HepG2 (cell line): Measurements from ENCODE around the gene SFR1. TPM values are rescaled to one million over a fixed set of nuclear protein-coding genes. Genes with fewer than 3 reads are reported as not detected.

ENCODE experiments used
- DDIT3 ChIP-seq: sonication (generic); formaldehyde crosslinking; IDR thresholded peaks from 2 replicates; pipeline ENCODE4 v1.4.0; 2020; ENCODE audit warnings: mild to moderate bottlenecking, missing genetic modification reagents
- DMAP1 ChIP-seq: IDR thresholded peaks from 2 replicates; pipeline ENCODE4 v1.6.1; 2016
- FOSL2 ChIP-seq: sonication (generic); formaldehyde crosslinking; IDR thresholded peaks from 2 replicates; pipeline ENCODE4 v1.4.0; 2020; ENCODE audit warnings: missing genetic modification reagents
- FOXO4 ChIP-seq: sonication (generic); formaldehyde crosslinking; conservative IDR thresholded peaks from 2 replicates; pipeline ENCODE4 v1.8.1; 2023; ENCODE audit warnings: missing genetic modification reagents
- MED13 ChIP-seq: sonication (generic); formaldehyde crosslinking; IDR thresholded peaks from 2 replicates; pipeline ENCODE4 v1.5.0; 2020; ENCODE audit warnings: missing genetic modification reagents
- MIER2 ChIP-seq: IDR thresholded peaks from 2 replicates; pipeline ENCODE4 v1.6.1; 2016; ENCODE audit warnings: missing biosample characterization, missing genetic modification reagents
- MIER3 ChIP-seq: IDR thresholded peaks from 2 replicates; pipeline ENCODE4 v1.6.1; 2016; ENCODE audit warnings: missing compliant biosample characterization, borderline replicate concordance
- NFKB2 ChIP-seq: sonication (generic); formaldehyde crosslinking; IDR thresholded peaks from 2 replicates; pipeline ENCODE4 v1.4.0; 2020; ENCODE audit warnings: missing genetic modification reagents, borderline replicate concordance
- NR1H2 ChIP-seq: sonication (generic); formaldehyde crosslinking; IDR thresholded peaks from 2 replicates; pipeline ENCODE4 v1.8.1; 2022; ENCODE audit warnings: low read depth, missing genetic modification reagents, borderline replicate concordance
- PRMT3 ChIP-seq: sonication (generic); formaldehyde crosslinking; IDR thresholded peaks from 2 replicates; pipeline ENCODE4 v1.8.1; 2022; ENCODE audit warnings: low read depth, mild to moderate bottlenecking, moderate library complexity, missing genetic modification reagents, borderline replicate concordance
- SAP130 ChIP-seq: IDR thresholded peaks from 2 replicates; pipeline ENCODE4 v1.6.1; 2016; ENCODE audit warnings: low read depth
- SNAPC2 ChIP-seq: sonication (generic); formaldehyde crosslinking; IDR thresholded peaks from 2 replicates; pipeline ENCODE4 v1.8.1; 2022; ENCODE audit warnings: mild to moderate bottlenecking, missing genetic modification reagents
- TRIM22 ChIP-seq: fragments of 450-650 bp; IDR thresholded peaks from 2 replicates; pipeline ENCODE4 v1.6.1; 2017
- XBP1 ChIP-seq: sonication (generic); formaldehyde crosslinking; IDR thresholded peaks from 2 replicates; pipeline ENCODE4 v1.5.0; 2020; ENCODE audit warnings: missing genetic modification reagents
- ZFP41 ChIP-seq: sonication (generic); formaldehyde crosslinking; IDR thresholded peaks from 2 replicates; pipeline ENCODE4 v1.4.0; 2020; ENCODE audit warnings: mild to moderate bottlenecking, missing genetic modification reagents, borderline replicate concordance
- ZNF101 ChIP-seq: sonication (generic); formaldehyde crosslinking; IDR thresholded peaks from 2 replicates; pipeline ENCODE4 v1.4.0; 2020; ENCODE audit warnings: mild to moderate bottlenecking, low read depth, missing genetic modification reagents, borderline replicate concordance
- ZNF260 ChIP-seq: sonication (generic); formaldehyde crosslinking; IDR thresholded peaks from 2 replicates; pipeline ENCODE4 v1.4.0; 2020; ENCODE audit warnings: missing genetic modification reagents, low read depth, mild to moderate bottlenecking, borderline replicate concordance
- ZNF333 ChIP-seq: sonication (generic); formaldehyde crosslinking; IDR thresholded peaks from 2 replicates; pipeline ENCODE4 v1.4.0; 2020; ENCODE audit warnings: mild to moderate bottlenecking, missing genetic modification reagents, borderline replicate concordance
- ZNF343 ChIP-seq: sonication (generic); formaldehyde crosslinking; IDR thresholded peaks from 2 replicates; pipeline ENCODE4 v1.4.0; 2020; ENCODE audit warnings: mild to moderate bottlenecking, missing genetic modification reagents
- ZNF382 ChIP-seq: sonication (generic); formaldehyde crosslinking; IDR thresholded peaks from 2 replicates; pipeline ENCODE4 v1.5.0; 2020; ENCODE audit warnings: missing genetic modification reagents, mild to moderate bottlenecking, borderline replicate concordance
- ZNF460 ChIP-seq: sonication (generic); formaldehyde crosslinking; IDR thresholded peaks from 2 replicates; pipeline ENCODE4 v1.5.1; 2020; ENCODE audit warnings: missing genetic modification reagents, mild to moderate bottlenecking, borderline replicate concordance
- ZNF577 ChIP-seq: sonication (generic); formaldehyde crosslinking; IDR thresholded peaks from 2 replicates; pipeline ENCODE4 v1.4.0; 2020; ENCODE audit warnings: mild to moderate bottlenecking, low read depth, missing genetic modification reagents, borderline replicate concordance
- ZNF619 ChIP-seq: sonication (generic); formaldehyde crosslinking; IDR thresholded peaks from 2 replicates; pipeline ENCODE4 v1.4.0; 2020; ENCODE audit warnings: mild to moderate bottlenecking, missing genetic modification reagents
- ZNF891 ChIP-seq: sonication (generic); formaldehyde crosslinking; IDR thresholded peaks from 2 replicates; pipeline ENCODE4 v1.5.0; 2020; ENCODE audit warnings: mild to moderate bottlenecking, missing genetic modification reagents
- polyA plus RNA-seq, 8 experiments: library from polyadenylated mRNA; depleted of rRNA in 3 of 8; stranded (reverse) in 7 of 8; unstranded in 1 of 8; fragments of >200 nt; fragmentation: Illumina TruSeq in 4 of 8; extraction: Trizol in 4 of 8; gene quantifications; 2 replicates each; pipeline versions ENCODE4 v1.2.1 to v1.2.3, GENCODE V29; 2011 to 2016; ENCODE audit warnings: low read depth in 4 of 8, missing spikeins in 1 of 8, mixed read lengths in 1 of 8; ENCODE audit not compliant: insufficient read depth in 1 of 8
- total RNA-seq, 5 experiments: library from RNA; depleted of rRNA; stranded (reverse); fragments of >200 nt; fragmentation: Illumina TruSeq; extraction: Trizol; gene quantifications; 2 replicates each; pipeline ENCODE4 v1.2.3, GENCODE V29; 2016; ENCODE audit warnings: low read depth in 1 of 5
- TF ChIP-seq, protein P1 (sequence below): sonication (generic); formaldehyde crosslinking; IDR thresholded peaks from 2 replicates; pipeline ENCODE4 v1.4.0; 2020; ENCODE audit warnings: missing genetic modification reagents; ENCODE audit errors: not compliant biosample characterization

The SFR1 gene
- total and polyA plus RNA-seq, 2 of the 13 experiments (the other 11 are each of a cell fraction or from before 2014, with no cell fraction given): 2.2 to 6.1 TPM

DNA sequence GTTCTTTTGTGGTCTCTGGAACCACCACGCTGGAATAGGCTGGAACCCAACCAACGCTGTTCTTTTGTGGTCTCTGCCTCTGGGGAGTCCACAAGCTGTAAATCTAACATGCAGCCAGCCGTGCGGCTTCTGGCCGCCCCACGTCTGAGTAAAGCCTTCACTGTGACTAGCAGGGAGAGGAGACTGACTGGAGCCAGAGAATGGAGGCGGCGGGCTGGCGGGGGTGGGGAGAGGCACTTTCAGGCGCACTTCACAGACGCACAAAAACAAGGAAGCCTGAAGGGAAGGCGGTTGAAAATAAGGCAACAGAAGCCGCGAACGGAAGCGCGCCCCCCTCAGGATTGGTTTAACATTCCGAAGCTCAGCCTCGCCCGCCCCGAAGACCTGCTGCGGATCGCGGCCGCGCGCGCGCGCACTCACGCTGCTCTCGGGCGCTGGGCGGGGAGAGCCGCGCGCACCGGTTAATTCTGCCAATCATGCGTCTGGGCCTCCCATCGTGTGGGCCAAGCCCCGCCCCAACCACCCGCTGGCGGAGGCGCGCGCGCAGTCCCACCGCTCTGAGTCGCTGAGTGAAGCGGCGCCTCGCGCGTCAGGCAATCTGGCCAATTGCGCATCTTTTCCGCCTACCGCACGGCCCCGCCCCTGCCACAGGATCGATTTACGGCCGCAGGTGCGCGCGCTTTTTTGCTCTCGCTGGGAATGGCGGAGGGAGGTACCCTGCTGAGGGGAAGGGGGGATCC lies at the start of gene SFR1 (continued):
- TF ChIP-seq TRIM22: no peak
- no peak for TF ChIP-seq ZNF101
- TF ChIP-seq ZNF577 (CRISPR knock-in tag): no peak
- TF ChIP-seq MED13 (CRISPR knock-in tag): 0 out of 2 replicates have a peak, but pooled peaks have one; percentile 35
- TF ChIP-seq ZNF260 (CRISPR knock-in tag): no peak
- no peak for TF ChIP-seq ZNF619 (CRISPR knock-in tag)
- no peak for TF ChIP-seq NR1H2
- no peak for TF ChIP-seq XBP1 (CRISPR knock-in tag)
- no peak for TF ChIP-seq ZFP41 (CRISPR knock-in tag)
- no peak for TF ChIP-seq MIER2
- no peak for TF ChIP-seq ZNF382 (CRISPR knock-in tag)
- TF ChIP-seq SAP130 (CRISPR knock-in tag): peak; percentile 85
- TF ChIP-seq DMAP1 (CRISPR knock-in tag): peak; percentile 81
- TF ChIP-seq FOXO4 (CRISPR knock-in tag): no peak
- TF ChIP-seq MIER3 (CRISPR knock-in tag): peak; percentile 66; the same call in 1 of the 2 replicates
- TF ChIP-seq SNAPC2: no peak; the same call in none of the 2 replicates
- no peak for TF ChIP-seq ZNF343
- TF ChIP-seq DDIT3 (CRISPR knock-in tag): no peak
- TF ChIP-seq, protein P1, sequence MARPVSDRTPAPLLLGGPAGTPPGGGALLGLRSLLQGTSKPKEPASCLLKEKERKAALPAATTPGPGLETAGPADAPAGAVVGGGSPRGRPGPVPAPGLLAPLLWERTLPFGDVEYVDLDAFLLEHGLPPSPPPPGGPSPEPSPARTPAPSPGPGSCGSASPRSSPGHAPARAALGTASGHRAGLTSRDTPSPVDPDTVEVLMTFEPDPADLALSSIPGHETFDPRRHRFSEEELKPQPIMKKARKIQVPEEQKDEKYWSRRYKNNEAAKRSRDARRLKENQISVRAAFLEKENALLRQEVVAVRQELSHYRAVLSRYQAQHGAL (CRISPR knock-in tag): no peak
- TF ChIP-seq FOSL2 (CRISPR knock-in tag): 0 out of 2 replicates have a peak, but pooled peaks have one; percentile 17
- peak; percentile 72; the same call in 1 of the 2 replicates for TF ChIP-seq ZNF891 (CRISPR knock-in tag)
- 0 out of 2 replicates have a peak, but pooled peaks have one; percentile 53 for TF ChIP-seq NFKB2 (CRISPR knock-in tag)
- TF ChIP-seq PRMT3 (CRISPR knock-in tag): no peak
- no peak; the same call in 1 of the 2 replicates for TF ChIP-seq ZNF460 (CRISPR knock-in tag)
- TF ChIP-seq ZNF333 (CRISPR knock-in tag): 0 out of 2 replicates have a peak, but pooled peaks have one; percentile 30
